Caco-2 (cell line): Measurements from ENCODE around the gene PLCZ1. TPM values are rescaled to one million over a fixed set of nuclear protein-coding genes. Genes with fewer than 3 reads are reported as not detected.

Experiments
- BruUV-seq: library from RNA; stranded (reverse); fragments of 400-500 nt; replicated peaks from 2 replicates; lab custom pipeline; 2021; lab: Mats Ljungman, UMichigan
- CTCF ChIA-PET: fragments of 300-600 bp; sonication (Branson Sonifier 250); formaldehyde crosslinking; loops from one replicate; lab custom pipeline; 2022; ENCODE audit warnings: antibody characterized with exemption; lab: Charles Lee
- POLR2A ChIA-PET: fragments of 300-600 bp; sonication (Branson Sonifier 250); formaldehyde crosslinking; loops from one replicate; lab custom pipeline; 2022; ENCODE audit warnings: antibody characterized with exemption; lab: Charles Lee
- DNase-seq, 2 experiments: peaks; one replicate each; pipeline versions ENCODE4 v3.0.0 to v3.0.0-alpha.2; 2020 to 2022
- H3K27me3 ChIP-seq: replicated peaks from 2 replicates; pipeline ENCODE4 v1.6.0; 2011; ENCODE audit warnings: low read length; ENCODE audit not compliant: control insufficient read depth, insufficient read depth
- H3K36me3 ChIP-seq: 2 replicates; pipeline ENCODE4 v1.5.1; 2011; ENCODE audit warnings: low read length; ENCODE audit not compliant: control insufficient read depth, insufficient read depth
- H3K4me1 ChIP-seq: fragments of 250-450 bp; sonication (Bioruptor Pico); 2 replicates; pipeline ENCODE4 v1.5.1; 2020; ENCODE audit warnings: mild to moderate bottlenecking
- H3K4me3 ChIP-seq: 2 replicates; pipeline ENCODE4 v1.5.1; 2011; ENCODE audit warnings: low read depth, mild to moderate bottlenecking, control low read depth, low read length
- H3K9me3 ChIP-seq: fragments of 250-450 bp; sonication (Bioruptor Pico); 2 replicates; pipeline ENCODE4 v1.5.1; 2020; ENCODE audit warnings: mild to moderate bottlenecking, moderate library complexity
- H3K27ac Mint-ChIP-seq: one replicate; pipeline ENCODE4 v1.8.0; 2022; ENCODE audit warnings: mixed read lengths; ENCODE audit not compliant: unreplicated experiment
- H3K27me3 Mint-ChIP-seq: one replicate; pipeline ENCODE4 v1.8.0; 2022; ENCODE audit warnings: mixed read lengths; ENCODE audit not compliant: insufficient read depth, unreplicated experiment
- H3K36me3 Mint-ChIP-seq: one replicate; pipeline ENCODE4 v1.8.0; 2022; ENCODE audit warnings: mild to moderate bottlenecking, mixed read lengths; ENCODE audit not compliant: insufficient read depth, unreplicated experiment
- H3K4me1 Mint-ChIP-seq: one replicate; pipeline ENCODE4 v1.8.0; 2022; ENCODE audit warnings: low read depth, mixed read lengths; ENCODE audit not compliant: unreplicated experiment
- H3K4me3 Mint-ChIP-seq: one replicate; pipeline ENCODE4 v1.8.0; 2022; ENCODE audit warnings: mild to moderate bottlenecking, moderate library complexity, mixed read lengths; ENCODE audit not compliant: unreplicated experiment
- H3K9me3 Mint-ChIP-seq: one replicate; pipeline ENCODE4 v1.8.0; 2022; ENCODE audit warnings: mixed read lengths; ENCODE audit not compliant: unreplicated experiment
- intact Hi-C: fragments of 100-400 bp; cut with micrococcal nuclease; formaldehyde crosslinking; loops from one replicate; pipeline ENCODE4 v1.10.0; 2022; ENCODE audit not compliant: unreplicated experiment
- total RNA-seq: library from RNA; stranded (reverse); gene quantifications from 2 replicates; pipeline ENCODE4 v1.2.3, GENCODE V29; 2022
- TF ChIP-seq, protein P1 (sequence below), 2 experiments: fragments of 200-600 bp in 1 of 2; IDR thresholded peaks; 1 replicate in 1 of 2; 2 replicates in 1 of 2; pipeline versions ENCODE4 v1.5.1 to v1.8.0; 2011 to 2022; ENCODE audit warnings: antibody characterized with exemption in 1 of 2, control low read depth in 1 of 2, inconsistent platforms in 1 of 2, low read depth in 1 of 2, low read length in 1 of 2, mild to moderate bottlenecking in 1 of 2, moderate library complexity in 1 of 2; ENCODE audit not compliant: insufficient read depth in 1 of 2, severe bottlenecking in 1 of 2, unreplicated experiment in 1 of 2

The PLCZ1 gene
- total RNA-seq, 1 experiment from 2014 or later: not detected

DNA sequence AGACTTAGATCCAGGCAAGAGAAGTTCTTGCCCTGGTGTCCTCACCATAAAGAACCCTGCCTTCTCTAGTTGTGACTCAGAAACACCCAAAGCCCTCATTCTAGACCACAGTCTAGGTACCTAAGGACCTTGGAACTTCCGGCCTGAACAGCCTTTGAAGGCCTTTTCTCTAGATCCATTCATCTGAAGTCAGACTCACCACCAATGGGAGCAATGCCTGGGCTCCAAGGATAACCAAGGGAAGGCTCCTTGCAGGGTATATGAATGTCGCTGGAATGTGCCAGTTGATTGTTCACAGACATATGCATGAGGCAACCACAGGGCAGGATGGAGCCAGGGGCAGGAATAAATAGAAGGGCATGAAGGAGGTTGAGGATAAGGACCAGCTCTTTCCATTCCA is 86.3 kb downstream of the PLCZ1 start:
- H3K9me3 Mint-ChIP-seq: no peaks in the 10 kb centered on the region
- H3K9me3 ChIP-seq: no peaks in the 10 kb centered on the region
- no peak for DNase-seq
- no peaks in the 10 kb centered on the region for H3K4me1 Mint-ChIP-seq
- H3K4me3 Mint-ChIP-seq: no peak overlapping the region
- POLR2A ChIA-PET: no interaction called here
- peaks cover 4% of the 10 kb centered on the region; the same call in 1 of the 2 replicates for H3K4me1 ChIP-seq
- no peak overlapping the region for H3K27ac Mint-ChIP-seq
- H3K36me3 Mint-ChIP-seq: no peaks in the 10 kb centered on the region
- H3K4me3 ChIP-seq: no peak overlapping the region
- no peaks in the 10 kb centered on the region for H3K27me3 ChIP-seq
- BruUV-seq: no TSS peak
- intact Hi-C loops: no loop called here
- TF ChIP-seq, protein P1, sequence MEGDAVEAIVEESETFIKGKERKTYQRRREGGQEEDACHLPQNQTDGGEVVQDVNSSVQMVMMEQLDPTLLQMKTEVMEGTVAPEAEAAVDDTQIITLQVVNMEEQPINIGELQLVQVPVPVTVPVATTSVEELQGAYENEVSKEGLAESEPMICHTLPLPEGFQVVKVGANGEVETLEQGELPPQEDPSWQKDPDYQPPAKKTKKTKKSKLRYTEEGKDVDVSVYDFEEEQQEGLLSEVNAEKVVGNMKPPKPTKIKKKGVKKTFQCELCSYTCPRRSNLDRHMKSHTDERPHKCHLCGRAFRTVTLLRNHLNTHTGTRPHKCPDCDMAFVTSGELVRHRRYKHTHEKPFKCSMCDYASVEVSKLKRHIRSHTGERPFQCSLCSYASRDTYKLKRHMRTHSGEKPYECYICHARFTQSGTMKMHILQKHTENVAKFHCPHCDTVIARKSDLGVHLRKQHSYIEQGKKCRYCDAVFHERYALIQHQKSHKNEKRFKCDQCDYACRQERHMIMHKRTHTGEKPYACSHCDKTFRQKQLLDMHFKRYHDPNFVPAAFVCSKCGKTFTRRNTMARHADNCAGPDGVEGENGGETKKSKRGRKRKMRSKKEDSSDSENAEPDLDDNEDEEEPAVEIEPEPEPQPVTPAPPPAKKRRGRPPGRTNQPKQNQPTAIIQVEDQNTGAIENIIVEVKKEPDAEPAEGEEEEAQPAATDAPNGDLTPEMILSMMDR (IDR thresholded peaks at IDR 0.05; ENCODE audit: insufficient read depth in 1 of 2, low read depth in 1 of 2, low read length in 1 of 2, severe bottlenecking in 1 of 2, unreplicated experiment in 1 of 2): no peak
- no peaks in the 10 kb centered on the region for H3K36me3 ChIP-seq
- CTCF ChIA-PET: no interaction called here
- H3K27me3 Mint-ChIP-seq: peaks cover 17% of the 10 kb centered on the region

DNA sequence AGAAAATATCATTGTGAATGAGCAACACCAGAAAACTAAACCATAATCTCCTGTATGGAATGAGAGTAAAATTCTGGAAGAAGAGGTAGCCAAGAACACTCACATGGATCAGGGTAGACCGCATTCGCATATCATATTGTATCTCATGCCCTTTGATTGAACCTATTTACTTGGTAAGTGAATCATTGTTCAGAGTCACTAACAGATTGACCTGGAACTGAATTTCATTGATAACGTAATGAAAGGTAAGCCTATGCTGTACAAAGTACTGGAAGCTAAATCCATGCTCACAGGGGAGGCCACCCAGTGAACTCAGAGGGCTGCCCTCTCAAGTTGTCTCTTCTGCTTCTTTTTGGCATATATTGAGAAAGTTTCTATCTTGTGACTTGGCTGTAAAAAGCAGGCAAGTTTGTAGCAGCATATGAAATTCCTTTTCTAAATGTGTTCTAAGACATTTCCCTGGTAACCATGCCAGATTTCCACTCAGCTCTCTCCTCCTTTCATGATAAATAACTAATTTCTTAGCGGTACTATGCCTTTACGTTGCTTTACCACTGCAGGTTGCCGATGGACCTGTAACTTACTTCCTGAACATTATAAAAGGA is 91.4 kb downstream of the PLCZ1 start:
- DNase-seq: no peak

DNA sequence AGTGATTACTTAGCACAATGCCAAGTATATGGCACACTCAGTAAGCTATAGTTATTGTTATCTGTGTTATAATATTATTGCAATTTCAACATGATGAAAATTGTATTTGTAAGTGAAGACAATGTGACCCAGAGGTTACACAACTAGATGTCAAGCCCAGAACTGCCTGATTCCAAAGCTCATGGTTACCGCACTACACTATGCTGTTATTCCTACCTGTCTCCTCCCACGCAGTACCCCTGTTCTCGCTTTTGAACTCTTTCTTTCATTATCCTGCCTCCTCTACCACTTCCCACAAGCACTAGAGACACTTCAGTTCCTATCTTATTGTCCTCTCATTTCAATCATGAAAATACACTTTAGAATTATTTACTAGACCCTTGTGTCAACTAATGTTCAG is 93.2 kb downstream of the PLCZ1 start:
- Mint-ChIP-seq H3K4me3 (no peak overlapping the region), H3K27me3 (peaks cover 20% of the 10 kb centered on the region), H3K27ac (no peak overlapping the region), H3K9me3 (no peaks in the 10 kb centered on the region), H3K36me3 (no peaks in the 10 kb centered on the region), H3K4me1 (no peaks in the 10 kb centered on the region)
- Histone ChIP-seq H3K36me3 (no peaks in the 10 kb centered on the region), H3K27me3 (no peaks in the 10 kb centered on the region; the same call in 1 of the 2 replicates), H3K9me3 (no peaks in the 10 kb centered on the region), H3K4me3 (no peak overlapping the region), H3K4me1 (no peaks in the 10 kb centered on the region)
- no TSS peak for BruUV-seq
- ChIA-PET POLR2A (no interaction called here), CTCF (no interaction called here)
- no peak for DNase-seq
- intact Hi-C loops: no loop called here
- TF ChIP-seq, protein P1 (IDR thresholded peaks at IDR 0.05; ENCODE audit: insufficient read depth in 1 of 2, low read depth in 1 of 2, low read length in 1 of 2, severe bottlenecking in 1 of 2, unreplicated experiment in 1 of 2): no peak

More for the DNA sequence above, 91.4 kb downstream of the PLCZ1 start:
- Histone ChIP-seq H3K36me3 (no peaks in the 10 kb centered on the region), H3K9me3 (no peaks in the 10 kb centered on the region), H3K27me3 (no peaks in the 10 kb centered on the region; the same call in 1 of the 2 replicates), H3K4me3 (no peak overlapping the region), H3K4me1 (no peaks in the 10 kb centered on the region)
- H3K4me1 Mint-ChIP-seq: no peaks in the 10 kb centered on the region
- H3K36me3 Mint-ChIP-seq: no peaks in the 10 kb centered on the region
- intact Hi-C loops: no loop called here
- H3K27me3 Mint-ChIP-seq: peaks cover 22% of the 10 kb centered on the region
- no peak overlapping the region for H3K27ac Mint-ChIP-seq
- TF ChIP-seq, protein P1 (IDR thresholded peaks at IDR 0.05; ENCODE audit: insufficient read depth in 1 of 2, low read depth in 1 of 2, low read length in 1 of 2, severe bottlenecking in 1 of 2, unreplicated experiment in 1 of 2): no peak
- no peaks in the 10 kb centered on the region for H3K9me3 Mint-ChIP-seq
- BruUV-seq: no TSS peak
- no peak overlapping the region for H3K4me3 Mint-ChIP-seq
- POLR2A ChIA-PET: no interaction called here
- CTCF ChIA-PET: interaction anchor here (0.7 kb wide), 1 partner anchor 12 kb away, joined by 3 read pairs; no protein-coding TSS in a partner anchor
